NK-92 (cell line): Measurements from ENCODE around the gene GALNTL6.

Experiments used
- DNase-seq: peaks from one replicate; lab custom pipeline; 2025; ENCODE audit not compliant: unreplicated experiment; lab: John Stamatoyannopoulos, UW

Gene GALNTL6

GRCh38 chr4:173044340-173044739 lies 1231.1 kb downstream of the GALNTL6 start:
- DNase-seq, result no peak

DNA sequence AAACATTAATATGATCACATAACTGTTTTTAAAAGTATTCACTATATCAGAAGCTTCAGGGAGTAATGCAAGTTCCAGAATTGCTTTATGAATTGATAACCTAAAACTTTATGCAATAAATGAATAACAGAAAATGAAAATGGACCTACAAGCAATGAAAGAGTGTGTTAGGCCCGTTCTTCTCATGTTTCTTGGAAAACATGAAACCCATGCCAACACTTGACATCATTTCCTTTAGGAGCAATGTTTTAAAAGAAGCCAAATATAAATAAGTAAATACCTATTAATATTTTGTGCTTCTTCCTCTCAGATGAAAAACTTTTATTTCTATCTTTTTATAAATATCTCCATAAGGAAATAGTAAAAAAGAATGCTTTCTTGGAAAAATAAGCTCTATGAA lies 1232.4 kb downstream of the GALNTL6 start:
- no peak for DNase-seq

DNA sequence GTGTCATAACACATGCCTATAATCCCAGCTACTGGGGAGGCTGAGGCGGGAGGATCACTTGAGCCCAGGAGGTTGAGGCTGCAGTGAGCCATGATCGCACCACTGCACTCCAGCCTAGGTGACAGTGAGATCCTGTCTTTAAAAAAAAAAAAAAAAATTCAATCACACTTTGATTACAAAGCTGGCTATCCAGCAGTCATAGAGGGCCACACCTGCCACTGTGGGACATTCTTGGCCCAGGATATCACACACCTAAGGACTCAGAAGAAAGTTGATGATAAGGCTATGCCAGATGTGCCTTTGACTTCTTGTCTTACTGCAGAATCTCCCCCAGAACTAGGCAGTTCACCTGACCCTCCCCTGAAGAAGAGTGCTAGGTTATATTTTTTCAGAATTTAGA lies 1232.9 kb downstream of the GALNTL6 start:
- DNase-seq, result no peak

- DNase-seq, result no peak
Observed at GRCh38 chr4:173046818-173047217, 1233.6 kb downstream of the GALNTL6 start.

DNA sequence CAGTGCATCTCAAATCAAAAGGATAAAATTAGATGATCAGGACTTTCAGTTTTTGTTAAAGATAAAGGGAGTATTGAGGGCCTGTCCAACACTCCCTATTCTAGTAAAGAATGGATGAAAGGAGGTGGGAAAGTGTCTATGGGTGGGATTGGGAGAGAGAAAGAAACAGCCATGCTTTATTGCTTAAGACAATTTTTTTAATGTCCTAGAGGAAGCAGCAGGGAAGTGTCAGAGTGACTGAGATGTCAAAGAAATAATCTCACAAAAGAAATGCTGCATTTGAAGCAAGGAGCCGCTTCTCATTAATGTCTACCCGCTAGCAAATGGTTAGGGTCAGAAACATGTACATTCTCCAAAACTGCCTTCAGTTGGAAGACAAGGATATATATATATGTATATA lies 1238.0 kb downstream of the GALNTL6 start:
- DNase-seq, result no peak

- no peak for DNase-seq
Observed at GRCh38 chr4:173051716-173052115, 1238.5 kb downstream of the GALNTL6 start.

DNA sequence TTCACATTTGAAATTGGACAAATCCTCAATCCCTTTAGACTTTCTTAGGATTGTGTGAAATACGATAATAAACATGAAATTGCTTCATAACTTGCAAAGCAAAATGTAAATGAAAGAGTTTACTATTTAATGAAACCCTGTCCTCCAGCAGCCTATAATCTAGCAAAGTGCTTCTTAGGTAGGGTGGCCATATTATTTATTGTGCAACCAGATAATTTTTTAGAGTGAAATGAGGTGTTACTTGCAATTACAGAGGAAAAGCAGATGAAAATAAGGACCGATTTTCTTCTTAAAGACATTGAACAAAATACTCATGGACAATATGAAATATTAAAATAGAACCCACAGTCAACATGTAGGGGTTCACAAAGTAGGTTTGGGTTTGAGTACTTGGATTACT lies 1239.2 kb downstream of the GALNTL6 start:
- DNase-seq, result no peak

- no peak for DNase-seq
Observed at GRCh38 chr4:173056271-173056670, 1243.1 kb downstream of the GALNTL6 start.

DNA sequence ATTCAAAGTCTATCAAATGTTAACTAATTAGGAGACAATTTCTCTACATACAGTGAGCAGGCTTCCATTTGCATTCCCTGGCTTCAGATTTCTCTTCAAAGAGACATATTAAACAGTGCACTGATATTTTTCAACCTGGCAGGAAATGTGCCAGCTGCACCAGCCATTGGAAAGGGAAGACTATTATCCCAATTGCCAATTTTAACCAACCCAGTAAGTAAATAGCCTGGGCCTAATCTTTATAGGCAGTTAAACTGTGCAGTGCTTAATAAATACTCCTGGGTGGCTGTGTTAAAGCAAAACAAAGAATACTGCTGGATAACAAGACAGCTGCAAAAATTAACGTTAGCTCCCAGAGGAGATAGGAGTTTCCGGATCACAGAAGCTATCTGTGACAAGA lies 1243.5 kb downstream of the GALNTL6 start:
- DNase-seq, result no peak

- DNase-seq, result no peak
Observed at GRCh38 chr4:173057442-173057841, 1244.2 kb downstream of the GALNTL6 start.

DNA sequence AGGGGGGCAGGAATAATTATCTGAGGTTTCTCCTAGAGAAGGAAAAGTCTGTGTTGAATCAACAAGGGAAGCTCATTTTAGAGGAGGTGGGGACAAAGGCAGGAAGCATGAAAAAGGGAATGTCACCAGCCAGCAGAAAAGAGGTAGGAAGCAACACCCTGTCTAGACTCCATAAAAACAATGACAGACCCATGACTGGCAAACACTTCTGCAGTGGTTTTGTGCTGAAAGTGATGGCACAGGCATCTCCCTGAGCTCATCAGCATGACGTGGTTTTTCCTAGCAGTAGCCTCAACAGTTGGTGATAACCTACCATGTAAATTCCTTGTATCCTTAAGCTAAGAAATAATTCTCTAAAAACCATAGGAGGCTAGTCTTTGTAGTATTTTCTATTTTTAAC lies 1244.7 kb downstream of the GALNTL6 start:
- no peak for DNase-seq

GRCh38 chr4:173061160-173061559 lies 1248.0 kb downstream of the GALNTL6 start:
- no peak for DNase-seq

DNA sequence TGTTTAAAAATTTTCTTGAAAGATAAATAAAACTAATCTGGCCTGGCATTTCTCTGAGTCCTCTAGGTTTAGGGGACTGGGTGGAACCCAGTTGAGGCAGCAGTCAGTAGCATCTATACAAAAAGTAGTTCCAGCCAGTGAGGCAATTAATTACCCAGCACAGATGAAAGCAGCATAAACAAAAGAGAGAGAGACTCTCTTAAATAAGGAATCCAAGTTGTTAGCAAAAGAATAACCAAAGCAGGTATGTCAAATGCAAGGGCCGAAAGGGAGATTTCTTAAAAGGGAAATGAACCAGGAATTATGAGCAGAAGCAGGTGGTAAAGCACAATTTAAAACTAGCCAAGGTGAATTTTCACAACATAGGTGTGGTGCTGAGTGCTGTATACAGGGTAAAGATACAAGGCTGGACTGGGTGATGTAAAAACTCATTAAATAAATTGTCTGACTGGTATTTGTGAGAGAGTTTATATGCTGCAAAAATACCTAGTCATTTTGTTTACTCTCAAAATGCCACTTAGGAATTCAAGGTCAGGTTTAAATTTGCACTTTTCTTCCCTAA lies 1260.8 kb downstream of the GALNTL6 start:
- no peak for DNase-seq

DNA sequence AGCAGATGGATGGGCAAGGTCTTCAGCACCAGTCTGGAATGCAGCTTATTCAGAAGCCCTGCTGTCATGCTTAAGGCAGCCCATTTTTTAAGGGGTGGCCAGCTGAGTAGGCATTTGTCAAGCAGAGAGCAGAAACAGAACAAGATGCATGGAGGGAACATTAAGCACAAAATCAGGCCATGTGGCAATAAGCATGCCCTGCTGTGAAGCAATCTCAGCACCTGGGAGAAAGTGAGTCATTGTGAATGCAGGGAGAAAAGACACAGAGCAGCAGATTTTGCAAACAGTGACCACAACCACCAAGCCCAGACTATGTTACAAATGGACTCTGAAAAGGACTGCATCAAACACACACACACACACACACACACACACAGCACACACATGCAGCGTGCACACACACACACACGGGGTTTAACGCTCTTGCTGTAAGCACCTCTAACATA lies 1261.3 kb downstream of the GALNTL6 start:
- DNase-seq, result peak; percentile 11

- no peak for DNase-seq
Observed at GRCh38 chr4:173076903-173077634, 1263.9 kb downstream of the GALNTL6 start.

GRCh38 chr4:173088144-173088543 lies 1274.9 kb downstream of the GALNTL6 start:
- DNase-seq, result no peak
